Epithelial cell of prostate (primary cell): ENCODE results near the gene MTUS2.

ENCODE experiments used
- DNase-seq: peaks from one replicate; pipeline ENCODE4 v3.0.0-alpha.2; 2011; ENCODE audit warnings: low read depth, low spot score
- H3K27ac ChIP-seq: fragments of 450-650 bp; 2 replicates; pipeline ENCODE4 v1.5.1; 2017; ENCODE audit warnings: mild to moderate bottlenecking

MTUS2 gene

DNA sequence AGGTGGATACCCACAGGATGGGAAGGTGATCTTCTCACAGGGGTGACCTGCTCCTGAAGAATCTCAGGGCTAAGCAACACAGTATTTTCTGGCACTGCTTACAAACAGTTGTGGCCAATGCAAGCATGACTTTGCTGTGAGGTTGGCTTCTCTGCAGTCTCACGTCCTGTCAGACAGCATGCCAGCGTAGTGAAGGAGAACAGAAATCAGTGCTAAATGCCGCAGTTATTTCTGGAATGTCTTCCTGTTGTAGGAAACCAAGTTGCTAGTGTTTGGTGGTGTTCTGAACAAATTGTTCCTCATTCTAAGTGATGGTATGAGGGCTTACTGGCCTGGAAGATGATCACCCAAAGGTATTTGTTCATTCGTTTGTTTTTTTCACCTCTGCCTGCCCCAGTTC, 320.1 kb downstream of the MTUS2 start:
- no peak for DNase-seq
- no peak overlapping the region for H3K27ac ChIP-seq

DNA sequence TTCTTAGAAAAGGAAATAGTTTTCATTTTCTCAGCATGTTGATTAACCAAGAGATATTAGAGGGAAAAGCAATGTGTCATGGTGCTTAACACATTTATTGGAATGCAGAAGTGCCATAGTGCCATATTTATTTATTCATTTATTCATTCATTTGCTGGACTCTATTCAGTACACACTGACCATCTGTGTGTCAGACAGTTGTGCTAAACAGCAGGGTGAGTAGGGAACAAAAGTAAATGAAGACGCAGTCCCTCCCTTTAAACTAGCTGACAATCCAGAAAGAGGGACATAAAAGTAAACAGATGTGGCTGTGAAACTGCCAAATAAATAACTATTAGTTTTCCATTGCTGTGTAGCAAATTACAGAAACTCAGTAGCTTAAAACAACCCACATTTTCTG, 323.7 kb downstream of the MTUS2 start:
- no peak for DNase-seq
- H3K27ac ChIP-seq = no peak overlapping the region

DNA sequence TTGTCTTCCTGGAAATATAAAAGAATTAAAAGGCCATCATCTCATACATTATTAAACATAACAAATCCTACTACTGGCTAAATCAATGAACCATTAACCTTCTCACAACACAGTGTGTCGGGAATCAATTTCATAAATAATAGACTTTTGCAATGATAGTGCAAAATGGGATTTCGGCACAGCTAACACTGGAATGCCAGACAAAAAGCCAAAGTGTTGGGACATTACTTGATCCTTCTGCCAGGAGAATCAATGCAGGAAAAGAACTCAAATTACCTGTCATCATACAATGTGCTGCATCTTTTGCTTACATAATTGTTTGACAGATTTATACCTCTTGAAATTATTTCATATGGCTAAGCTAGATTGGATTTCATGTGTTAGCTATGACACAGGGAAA, 334.3 kb downstream of the MTUS2 start:
- no peak overlapping the region for H3K27ac ChIP-seq
- no peak for DNase-seq

DNA sequence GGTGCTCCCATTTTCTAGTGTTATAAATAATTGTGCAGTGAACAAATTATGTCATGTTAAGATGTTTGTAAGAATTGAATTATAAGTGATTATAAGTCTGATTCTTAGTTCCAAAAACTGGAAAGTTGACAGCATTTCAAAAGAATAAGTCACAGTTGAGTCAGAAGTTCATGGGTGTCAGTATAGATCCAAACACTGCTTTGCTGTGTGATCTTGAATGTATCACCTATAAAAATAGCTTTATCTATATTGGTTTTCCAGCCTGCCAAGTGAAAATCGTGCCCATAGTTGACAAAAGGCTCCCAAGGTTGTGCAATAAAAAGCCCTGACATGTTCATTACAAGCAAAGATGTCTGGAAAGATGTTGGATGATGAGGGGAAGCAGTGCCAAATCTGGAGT, 336.0 kb downstream of the MTUS2 start:
- DNase-seq = no peak
- no peak overlapping the region for H3K27ac ChIP-seq

DNA sequence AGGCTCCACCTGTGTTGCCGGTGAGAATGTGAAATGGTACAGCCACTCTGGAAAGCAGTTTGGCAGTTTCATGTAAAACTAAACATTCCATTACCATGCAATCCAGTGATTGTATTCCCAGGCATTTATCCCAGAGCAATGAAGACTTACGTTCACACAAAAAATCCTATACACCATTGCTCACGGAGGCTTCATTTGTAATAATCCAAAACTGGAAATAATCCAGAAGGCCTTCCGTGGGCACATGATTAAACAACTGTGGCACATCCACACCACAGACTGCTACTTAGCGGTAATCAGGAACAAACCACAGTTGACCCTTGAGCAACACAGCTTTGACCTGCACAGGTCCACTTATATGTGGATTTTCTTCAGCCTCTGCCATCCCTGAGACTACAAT, 339.7 kb downstream of the MTUS2 start:
- H3K27ac ChIP-seq = no peak overlapping the region
- no peak for DNase-seq

DNA sequence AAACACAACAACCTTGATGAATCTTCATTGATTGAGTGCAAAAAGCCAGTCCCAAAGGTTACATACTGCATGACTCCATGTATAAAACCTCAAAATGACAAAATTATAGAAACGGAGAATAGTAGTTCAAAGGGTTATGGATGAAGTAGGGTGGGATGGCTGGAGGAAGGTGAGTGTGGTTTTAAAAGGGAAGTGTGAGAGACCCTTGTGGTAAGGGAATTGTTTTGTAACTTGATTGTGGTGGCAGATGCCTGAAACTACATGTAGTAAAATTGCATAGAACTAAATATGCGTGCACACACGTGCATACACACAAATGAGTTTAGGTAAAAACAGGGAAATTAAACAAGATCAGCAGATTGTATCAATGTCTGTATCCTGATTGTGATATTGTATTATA, 340.7 kb downstream of the MTUS2 start:
- H3K27ac ChIP-seq = no peak overlapping the region
- DNase-seq = no peak

DNA sequence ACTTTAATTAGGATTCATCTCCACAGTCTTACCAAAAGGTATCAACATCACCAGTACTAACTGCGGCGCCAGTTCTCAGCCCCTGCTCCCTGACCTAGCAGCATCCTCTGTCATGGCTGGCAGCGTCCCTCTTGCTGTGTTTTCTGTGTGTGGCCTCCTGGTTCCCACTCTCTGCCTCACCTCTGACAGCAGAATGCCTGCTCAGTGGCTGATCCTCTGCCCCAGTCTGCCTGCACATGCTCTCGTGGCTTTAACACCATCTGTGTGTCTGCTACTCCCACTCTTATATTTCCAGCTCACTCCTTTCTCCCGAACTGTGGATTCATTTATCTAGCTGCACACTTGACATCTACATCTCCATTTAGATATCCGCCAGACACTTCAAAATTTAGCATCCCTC, 341.5 kb downstream of the MTUS2 start:
- no peak for DNase-seq
- H3K27ac ChIP-seq = no peak overlapping the region

DNA sequence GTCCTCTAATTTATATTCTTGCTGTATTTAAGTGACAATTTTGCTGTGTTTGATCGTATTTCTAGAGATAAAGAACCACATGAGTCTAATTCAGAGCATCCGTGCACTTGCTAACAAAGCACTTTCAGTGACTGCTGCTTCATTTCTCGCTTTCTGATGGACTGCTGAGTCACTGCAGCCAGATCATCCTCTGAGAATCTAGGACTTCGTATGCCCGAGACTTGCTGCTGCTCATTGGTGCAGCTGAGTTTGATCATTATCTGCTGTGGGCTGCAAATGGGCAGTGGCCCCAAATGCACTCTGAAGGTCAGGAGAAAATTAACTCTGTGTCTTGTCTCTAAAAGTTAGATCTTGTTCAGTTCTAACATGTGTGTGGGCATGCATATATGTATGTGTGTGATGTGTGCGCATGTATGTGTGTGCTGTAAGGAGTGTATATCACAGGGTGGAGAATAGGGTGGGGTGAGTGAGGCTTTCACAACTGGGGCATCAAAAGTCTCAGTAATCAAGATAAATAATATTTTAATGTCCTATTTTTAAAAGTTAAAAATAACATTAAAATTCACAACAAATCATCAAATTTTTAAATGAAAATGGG, 342.6 kb downstream of the MTUS2 start:
- DNase-seq = no peak
- no peak overlapping the region for H3K27ac ChIP-seq

DNA sequence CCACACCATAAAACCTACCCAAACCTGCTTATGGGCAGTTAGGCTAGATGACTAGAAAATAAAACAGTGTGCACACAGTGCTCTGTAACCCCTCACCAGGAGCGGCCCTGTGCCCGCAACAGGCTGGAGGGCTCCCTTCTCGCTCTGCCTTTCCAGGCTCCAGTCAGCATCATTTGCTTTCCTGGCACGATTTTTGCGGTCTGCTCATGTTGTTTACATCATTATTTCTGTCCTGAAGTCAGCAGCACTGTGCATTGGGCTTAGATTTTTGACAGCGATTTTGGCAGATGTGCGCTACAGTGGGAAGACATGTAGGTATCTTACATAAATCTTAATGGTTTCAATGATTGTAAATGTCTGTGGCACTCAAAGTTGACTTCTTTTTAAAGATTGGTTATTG, 344.0 kb downstream of the MTUS2 start:
- DNase-seq = no peak
- no peak overlapping the region for H3K27ac ChIP-seq

DNA sequence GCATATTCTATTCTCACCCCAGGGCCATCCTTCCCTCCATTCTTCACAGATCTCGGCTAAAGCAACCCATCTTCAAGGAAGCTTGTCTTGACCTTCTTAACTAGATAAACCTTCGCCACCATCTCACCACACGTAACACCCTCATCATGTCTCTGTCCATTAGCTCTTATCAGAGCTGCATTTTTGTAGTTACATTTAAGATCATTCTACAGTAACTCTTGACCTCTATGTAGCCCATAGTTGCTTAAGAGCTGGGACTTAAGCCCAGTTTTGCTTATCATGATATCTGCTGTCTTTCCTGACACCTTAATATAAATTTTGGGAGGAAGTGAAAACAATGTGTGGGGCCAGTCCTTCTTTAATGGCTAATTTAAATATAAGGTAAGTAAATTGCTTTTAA, 345.1 kb downstream of the MTUS2 start:
- DNase-seq = no peak
- no peak overlapping the region for H3K27ac ChIP-seq

DNA sequence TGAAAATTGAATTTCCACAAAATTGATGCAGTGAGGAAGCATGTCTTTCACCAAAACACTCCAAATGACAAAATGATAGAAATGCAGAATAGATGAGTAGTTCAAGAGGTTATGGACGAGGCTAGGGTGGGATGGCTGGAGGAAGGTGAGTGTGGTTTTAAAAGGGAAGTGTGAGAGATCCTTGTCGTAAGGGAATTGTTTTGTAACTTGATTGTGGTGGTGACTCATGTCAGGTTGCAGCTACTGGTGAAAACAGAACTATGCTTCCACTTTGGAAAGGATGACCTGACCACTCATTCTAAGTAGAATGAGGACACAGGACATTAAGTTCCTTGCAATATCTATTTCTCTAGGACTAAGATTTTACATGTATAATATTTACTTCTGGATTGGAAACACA, 345.7 kb downstream of the MTUS2 start:
- H3K27ac ChIP-seq = no peak overlapping the region
- no peak for DNase-seq

DNA sequence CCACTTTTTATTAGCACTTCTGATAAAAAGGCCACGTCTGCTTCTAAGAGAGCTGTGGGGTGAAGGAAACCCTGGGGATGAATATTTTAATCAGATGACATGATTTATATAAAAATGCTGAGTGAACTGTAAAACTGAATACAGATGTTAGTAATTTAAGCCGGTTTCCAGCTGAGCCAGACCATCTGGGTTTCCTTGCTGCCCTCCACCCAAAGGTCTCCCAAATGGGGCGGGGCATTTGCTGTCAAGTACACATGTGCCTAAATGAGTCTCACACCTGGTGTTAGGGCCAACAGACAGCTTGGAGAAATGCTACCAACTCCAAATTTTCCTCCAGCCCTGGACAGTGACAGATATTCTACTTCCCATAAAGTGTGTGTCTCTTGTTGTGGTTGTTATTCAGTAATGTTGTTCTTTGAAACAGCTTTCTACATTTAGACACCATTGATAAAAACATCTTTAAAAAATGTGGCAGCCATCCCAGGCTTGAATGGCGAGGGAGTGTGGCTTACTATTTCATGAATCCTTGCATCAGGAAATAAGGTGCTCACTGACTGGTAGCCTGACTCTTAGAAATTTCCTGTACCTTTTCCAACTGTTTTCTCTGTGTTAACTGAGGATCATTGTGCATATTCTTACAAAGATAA, 350.4 kb downstream of the MTUS2 start:
- H3K27ac ChIP-seq = no peak overlapping the region
- no peak for DNase-seq

DNA sequence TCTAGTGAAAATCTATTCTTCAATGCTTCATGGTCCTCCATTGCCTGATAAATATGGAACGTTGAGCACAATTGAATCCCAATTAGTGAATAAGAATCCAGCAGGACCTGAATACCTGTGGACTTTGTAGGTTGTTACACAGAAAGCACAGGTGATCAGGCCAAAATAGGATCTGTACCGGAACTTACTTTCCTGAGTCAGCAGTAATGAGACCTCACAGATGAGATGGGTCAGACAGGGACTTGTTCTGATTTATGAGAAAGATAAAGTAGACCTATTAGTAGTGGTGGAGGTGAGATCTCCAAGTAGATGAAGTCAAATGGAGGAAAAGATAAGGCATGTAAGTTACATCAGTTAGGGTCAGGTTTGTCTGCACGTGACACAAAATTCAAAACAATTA, 351.1 kb downstream of the MTUS2 start:
- H3K27ac ChIP-seq = no peak overlapping the region
- no peak for DNase-seq

DNA sequence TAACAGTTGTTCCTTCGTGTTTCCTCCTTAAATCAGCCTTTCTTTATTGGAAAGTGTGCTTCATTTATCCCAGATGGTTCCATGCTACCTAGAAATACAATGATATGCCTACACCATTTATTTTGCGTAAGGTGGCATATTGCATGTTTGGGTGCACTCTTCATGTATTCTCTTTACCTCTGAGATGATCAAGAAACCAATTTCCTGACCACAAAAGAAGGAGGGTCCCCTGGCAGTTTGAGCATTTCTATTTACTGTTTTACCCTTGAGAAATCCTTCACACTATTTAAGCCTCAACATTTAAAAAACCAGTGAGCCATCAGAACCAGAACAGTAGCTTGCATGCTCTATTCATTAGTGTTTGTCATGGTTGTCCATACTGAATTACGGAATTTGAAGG, 354.0 kb downstream of the MTUS2 start:
- no peak overlapping the region for H3K27ac ChIP-seq
- DNase-seq = no peak

DNA sequence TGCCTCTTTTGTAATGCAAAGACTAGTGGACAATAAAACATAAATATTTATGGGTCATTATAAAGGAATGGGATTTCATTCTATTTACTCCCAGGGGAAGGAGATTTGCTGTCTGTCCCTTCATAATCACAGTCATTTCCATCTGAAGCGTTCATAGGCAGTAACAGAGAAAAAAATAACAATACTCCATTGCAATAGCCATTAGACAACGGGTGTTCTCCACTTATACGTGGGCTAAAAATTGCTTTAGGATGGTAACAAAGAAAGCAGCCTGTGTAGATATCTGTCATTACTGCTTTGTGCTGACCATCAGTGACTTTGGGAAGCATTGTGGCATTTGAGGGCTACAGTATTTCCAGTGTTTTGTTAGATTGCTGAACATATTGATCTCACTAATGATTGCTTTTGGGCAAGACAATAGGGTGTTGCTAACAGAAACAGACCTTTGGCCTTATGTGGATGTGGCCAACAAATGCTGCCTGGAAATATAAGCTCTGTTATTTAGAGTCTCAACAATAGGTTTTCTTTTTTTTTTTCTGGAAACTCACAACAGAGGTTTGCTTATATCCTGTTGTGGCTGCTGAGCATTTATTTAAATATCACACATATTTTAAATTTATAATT, 355.2 kb downstream of the MTUS2 start:
- no peak for DNase-seq
- no peak overlapping the region for H3K27ac ChIP-seq

DNA sequence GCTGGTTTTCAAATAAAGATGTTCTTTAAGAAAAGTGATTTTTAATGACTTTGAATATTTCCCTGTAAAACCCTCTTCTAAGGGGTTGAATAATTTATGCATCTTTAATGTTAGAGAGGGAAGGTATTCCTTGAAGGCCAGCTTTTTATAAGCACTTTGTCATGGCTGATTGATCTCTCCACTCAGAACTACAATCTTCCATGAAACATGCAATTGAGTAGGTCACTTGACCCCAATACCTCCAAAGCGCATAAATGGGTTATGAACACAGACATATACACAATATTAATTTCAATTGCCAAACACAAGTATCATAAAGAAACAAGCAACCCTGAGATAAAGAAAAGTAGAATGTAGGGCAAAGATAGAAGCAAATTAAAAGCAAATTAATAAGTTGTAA, 359.9 kb downstream of the MTUS2 start:
- DNase-seq = no peak

DNA sequence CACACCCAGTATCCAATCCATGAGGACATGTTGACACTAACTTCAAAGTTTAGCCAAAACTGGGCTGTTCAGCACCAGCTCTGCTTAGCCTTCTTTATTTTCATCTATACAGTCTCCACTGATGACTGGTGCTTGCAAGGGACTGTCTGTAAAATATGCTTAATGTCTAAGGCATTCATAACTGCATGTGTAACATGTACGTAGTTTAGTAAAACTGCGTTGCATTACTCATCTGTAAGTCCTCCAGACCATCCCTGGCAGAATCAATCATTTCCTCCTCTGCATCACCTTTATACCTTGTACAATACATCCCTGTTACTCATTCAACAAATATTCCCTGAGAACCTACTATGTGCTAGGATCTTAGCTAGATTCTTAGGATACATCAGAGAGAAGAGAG, 362.1 kb downstream of the MTUS2 start:
- H3K27ac ChIP-seq = no peak overlapping the region
- no peak for DNase-seq

More for the DNA sequence above, 359.9 kb downstream of the MTUS2 start:
- no peak overlapping the region for H3K27ac ChIP-seq

DNA sequence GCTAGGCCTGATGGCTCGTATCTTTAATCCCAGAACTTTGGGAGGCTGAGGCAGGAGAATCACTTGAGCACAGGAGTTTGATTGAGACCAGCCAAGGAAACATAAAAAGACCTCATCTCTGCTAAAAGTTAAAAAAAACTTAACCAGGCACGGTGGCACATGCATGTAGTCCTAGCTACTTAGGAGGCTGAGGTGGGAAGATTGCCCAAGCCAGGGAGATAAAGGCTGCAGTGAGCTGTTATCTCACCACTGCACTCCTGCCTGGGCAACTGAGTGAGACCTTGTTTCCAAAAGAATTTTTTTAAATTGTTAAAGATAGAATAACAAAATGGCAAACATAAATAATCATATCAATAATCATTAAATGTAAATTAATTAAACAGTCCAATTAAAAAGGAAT, 365.8 kb downstream of the MTUS2 start:
- DNase-seq = no peak
- no peak overlapping the region for H3K27ac ChIP-seq

DNA sequence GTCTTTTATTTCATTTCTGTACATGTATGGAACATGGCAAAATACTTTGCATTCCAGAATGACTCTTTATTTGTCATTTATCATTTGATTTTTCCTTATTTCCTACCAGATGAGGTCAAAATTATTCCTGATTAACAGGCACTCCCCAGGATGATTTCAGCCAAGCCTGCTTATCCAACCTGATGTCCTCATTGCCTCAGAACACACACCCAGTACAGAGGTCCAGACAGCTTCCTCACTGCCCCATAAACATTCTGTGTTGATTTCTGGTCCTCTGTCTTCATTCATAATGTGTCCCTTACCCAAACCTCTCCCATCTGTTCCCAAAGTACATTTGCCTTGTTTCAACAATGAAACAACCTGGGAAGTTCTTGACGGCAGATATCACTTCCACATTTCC, 367.4 kb downstream of the MTUS2 start:
- H3K27ac ChIP-seq = no peak overlapping the region
- no peak for DNase-seq

DNA sequence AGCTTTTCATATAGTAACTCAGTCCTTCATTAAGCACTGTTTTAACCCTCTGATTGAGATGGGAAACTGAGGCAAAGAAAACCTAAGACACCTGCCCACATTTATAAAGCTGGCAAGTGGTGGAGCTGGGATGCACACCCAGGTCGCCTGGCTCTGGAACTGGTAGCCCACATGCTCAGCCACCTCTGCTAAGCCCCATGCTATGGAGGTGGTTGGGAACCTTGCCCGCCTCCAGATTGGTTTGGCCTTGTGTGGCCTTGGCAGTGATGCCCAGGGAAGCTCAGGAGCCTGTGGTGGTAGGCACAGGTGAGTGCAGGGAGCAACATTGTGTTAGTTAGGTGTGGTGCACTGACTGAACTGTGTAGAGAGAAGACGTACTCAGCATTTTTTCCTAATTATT, 370.2 kb downstream of the MTUS2 start:
- no peak overlapping the region for H3K27ac ChIP-seq

DNA sequence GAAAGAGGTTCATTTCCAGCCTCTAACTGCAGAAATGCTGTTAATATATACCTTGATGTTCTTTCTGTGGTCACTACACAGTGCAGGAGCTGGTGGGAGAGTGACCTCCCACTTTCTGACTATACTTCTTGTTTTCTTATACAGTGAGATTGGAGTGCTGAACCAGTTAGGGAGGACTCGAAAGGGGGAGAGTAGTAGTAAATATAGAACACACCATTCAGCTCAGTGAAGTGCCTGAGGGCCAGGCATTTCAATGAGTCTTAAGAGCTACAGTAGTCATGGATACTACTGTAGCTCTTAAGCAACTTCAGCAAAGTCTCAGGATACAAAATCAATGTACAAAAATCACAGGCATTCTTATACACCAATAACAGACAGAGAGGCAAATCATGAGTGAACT, 372.9 kb downstream of the MTUS2 start:
- no peak for DNase-seq
- no peak overlapping the region for H3K27ac ChIP-seq

More for the DNA sequence above, 370.2 kb downstream of the MTUS2 start:
- DNase-seq = no peak

DNA sequence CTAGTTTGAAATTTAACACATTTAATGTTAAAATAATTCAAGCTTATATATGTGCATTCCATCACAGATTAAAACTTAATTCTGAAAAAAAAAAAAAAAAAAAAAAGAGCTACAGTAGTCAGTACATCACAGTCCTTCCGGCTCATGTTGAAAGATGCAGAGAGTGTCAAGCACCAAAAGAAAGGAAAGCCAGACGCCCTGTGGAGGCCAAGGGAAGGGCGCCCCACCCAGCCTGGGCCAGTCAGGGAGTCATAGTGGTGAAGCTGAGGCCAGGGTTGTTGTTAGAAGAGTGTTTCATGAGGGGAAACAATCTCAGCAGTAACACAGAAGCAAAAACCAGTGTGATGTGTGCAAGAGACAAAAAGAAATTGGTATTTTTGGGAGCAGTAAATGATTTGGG, 375.3 kb downstream of the MTUS2 start:
- H3K27ac ChIP-seq = no peak overlapping the region
- DNase-seq = no peak
